HG02852 (cell line): ENCODE measurements around the gene BCL2L11.

ENCODE experiments used
- ATAC-seq: cut with Tn5 transposase; IDR thresholded peaks from one replicate; pipeline ENCODE4 v1.9.1; 2021; ENCODE audit warnings: mild to moderate bottlenecking, moderate library complexity; ENCODE audit not compliant: unreplicated experiment

The BCL2L11 gene

GRCh38 chr2:111167076-111167862 is 46.6 kb downstream of the BCL2L11 start:
- ATAC-seq = no peak

- no peak for ATAC-seq
Measured at GRCh38 chr2:111167863-111168162, 47.1 kb downstream of the BCL2L11 start.

- peak; percentile 83 for ATAC-seq
Measured at GRCh38 chr2:111168528-111169239, 48.0 kb downstream of the BCL2L11 start.

GRCh38 chr2:111169268-111169667 is 48.6 kb downstream of the BCL2L11 start:
- no peak for ATAC-seq

- no peak for ATAC-seq
Measured at GRCh38 chr2:111169924-111170323, 49.2 kb downstream of the BCL2L11 start.

- no peak for ATAC-seq
Measured at GRCh38 chr2:111171337-111171930, 50.7 kb downstream of the BCL2L11 start.

- ATAC-seq = no peak
Measured at GRCh38 chr2:111172666-111173065, 52.0 kb downstream of the BCL2L11 start.

- ATAC-seq = no peak
Measured at GRCh38 chr2:111173338-111173737, 52.6 kb downstream of the BCL2L11 start.

GRCh38 chr2:111173856-111174255 is 53.1 kb downstream of the BCL2L11 start:
- no peak for ATAC-seq

- ATAC-seq = no peak
Measured at GRCh38 chr2:111175615-111176014, 54.9 kb downstream of the BCL2L11 start.

- ATAC-seq = no peak
Measured at GRCh38 chr2:111176388-111176787, 55.7 kb downstream of the BCL2L11 start.

- no peak for ATAC-seq
Measured at GRCh38 chr2:111176867-111177266, 56.2 kb downstream of the BCL2L11 start.

GRCh38 chr2:111178296-111178695 is 57.6 kb downstream of the BCL2L11 start:
- no peak for ATAC-seq

GRCh38 chr2:111178730-111179405 is 58.2 kb downstream of the BCL2L11 start:
- no peak for ATAC-seq

GRCh38 chr2:111182121-111182520 is 61.4 kb downstream of the BCL2L11 start:
- ATAC-seq = no peak

- ATAC-seq = no peak
Measured at GRCh38 chr2:111182740-111183139, 62.0 kb downstream of the BCL2L11 start.

- no peak for ATAC-seq
Measured at GRCh38 chr2:111184725-111185310, 64.1 kb downstream of the BCL2L11 start.

- no peak for ATAC-seq
Measured at GRCh38 chr2:111185361-111186022, 64.8 kb downstream of the BCL2L11 start.

- no peak for ATAC-seq
Measured at GRCh38 chr2:111186121-111186715, 65.5 kb downstream of the BCL2L11 start.

GRCh38 chr2:111186933-111187332 is 66.2 kb downstream of the BCL2L11 start:
- no peak for ATAC-seq
